ENCODE measurements around the gene DTWD2. TPM values are rescaled to one million over a fixed set of nuclear protein-coding genes. Genes with fewer than 3 reads are reported as not detected.
"Not testable (repeated sequence)": the region's sequence is repeated elsewhere in the genome, so short reads cannot be mapped to it uniquely, and the experiment has no call there.

DTWD2 gene
- total RNA-seq, 3 donors from 2014 or later, result 6.4 to 23.1 (median 14.1) TPM

DNA sequence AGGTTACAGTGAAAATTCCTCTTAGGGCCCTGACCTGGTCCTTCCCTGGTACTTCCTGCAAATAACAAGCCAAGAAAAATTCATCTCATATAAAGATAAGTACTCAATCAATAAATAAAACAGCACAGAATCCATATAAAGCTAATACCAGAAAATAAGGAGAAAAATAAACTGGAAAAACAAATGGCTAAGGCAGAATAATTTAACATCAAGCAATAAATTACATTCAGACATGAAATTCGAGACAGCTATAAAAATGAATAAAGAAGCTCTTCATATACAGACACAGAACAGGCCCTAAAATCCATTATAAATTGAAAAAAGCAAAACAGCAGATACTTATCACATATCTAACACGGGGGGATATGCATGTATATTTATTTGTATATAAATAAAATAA lies 99.2 kb downstream of the DTWD2 start:
- TF ChIP-seq, protein P1, sequence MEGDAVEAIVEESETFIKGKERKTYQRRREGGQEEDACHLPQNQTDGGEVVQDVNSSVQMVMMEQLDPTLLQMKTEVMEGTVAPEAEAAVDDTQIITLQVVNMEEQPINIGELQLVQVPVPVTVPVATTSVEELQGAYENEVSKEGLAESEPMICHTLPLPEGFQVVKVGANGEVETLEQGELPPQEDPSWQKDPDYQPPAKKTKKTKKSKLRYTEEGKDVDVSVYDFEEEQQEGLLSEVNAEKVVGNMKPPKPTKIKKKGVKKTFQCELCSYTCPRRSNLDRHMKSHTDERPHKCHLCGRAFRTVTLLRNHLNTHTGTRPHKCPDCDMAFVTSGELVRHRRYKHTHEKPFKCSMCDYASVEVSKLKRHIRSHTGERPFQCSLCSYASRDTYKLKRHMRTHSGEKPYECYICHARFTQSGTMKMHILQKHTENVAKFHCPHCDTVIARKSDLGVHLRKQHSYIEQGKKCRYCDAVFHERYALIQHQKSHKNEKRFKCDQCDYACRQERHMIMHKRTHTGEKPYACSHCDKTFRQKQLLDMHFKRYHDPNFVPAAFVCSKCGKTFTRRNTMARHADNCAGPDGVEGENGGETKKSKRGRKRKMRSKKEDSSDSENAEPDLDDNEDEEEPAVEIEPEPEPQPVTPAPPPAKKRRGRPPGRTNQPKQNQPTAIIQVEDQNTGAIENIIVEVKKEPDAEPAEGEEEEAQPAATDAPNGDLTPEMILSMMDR (IDR thresholded peaks at IDR 0.05), result no peak
- TF ChIP-seq POLR2AphosphoS5 (IDR thresholded peaks at IDR 0.05), result no peak
- TF ChIP-seq POLR2A (IDR thresholded peaks at IDR 0.05), result no peak
- Histone ChIP-seq H3K9me3 (no peaks in the 10 kb centered on the region), H3K27ac (no peak overlapping the region), H3K4me3 (no peak overlapping the region), H3K4me1 (no peaks in the 10 kb centered on the region), H3K27me3 (no peaks in the 10 kb centered on the region), H3K36me3 (no peaks in the 10 kb centered on the region)
- DNase-seq (ENCODE audit: low spot score in 2 of 2), result no peak
- intact Hi-C loops (cut with DNase I; ENCODE audit: low total_unique reads), result no loop called here

DNA sequence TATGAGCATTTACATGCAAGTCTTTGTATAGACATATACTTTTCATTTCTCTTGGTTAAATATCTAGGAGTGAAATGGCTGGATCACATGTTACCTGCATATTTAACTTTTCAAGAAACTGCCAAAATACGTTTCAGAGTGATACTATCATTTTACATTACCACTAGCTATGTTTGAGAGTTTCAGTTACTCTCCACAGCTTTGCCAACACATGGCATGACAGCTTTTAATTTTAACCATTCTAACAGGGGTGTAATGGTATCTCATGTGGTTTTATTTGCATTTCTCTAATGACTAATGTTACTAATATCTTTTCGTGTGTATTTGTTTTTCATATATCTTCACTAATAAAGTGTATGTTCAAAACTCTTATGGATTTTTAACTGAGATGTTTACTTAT lies 99.8 kb downstream of the DTWD2 start:
- Histone ChIP-seq H3K4me1 (no peaks in the 10 kb centered on the region), H3K36me3 (no peaks in the 10 kb centered on the region), H3K27ac (no peak overlapping the region), H3K9me3 (no peaks in the 10 kb centered on the region), H3K4me3 (no peak overlapping the region), H3K27me3 (no peaks in the 10 kb centered on the region)
- no peak for TF ChIP-seq POLR2A (IDR thresholded peaks at IDR 0.05)
- TF ChIP-seq, protein P1 (IDR thresholded peaks at IDR 0.05), result no peak
- intact Hi-C loops (cut with DNase I; ENCODE audit: low total_unique reads), result no loop called here
- no peak for DNase-seq (ENCODE audit: low spot score in 2 of 2)

DNA sequence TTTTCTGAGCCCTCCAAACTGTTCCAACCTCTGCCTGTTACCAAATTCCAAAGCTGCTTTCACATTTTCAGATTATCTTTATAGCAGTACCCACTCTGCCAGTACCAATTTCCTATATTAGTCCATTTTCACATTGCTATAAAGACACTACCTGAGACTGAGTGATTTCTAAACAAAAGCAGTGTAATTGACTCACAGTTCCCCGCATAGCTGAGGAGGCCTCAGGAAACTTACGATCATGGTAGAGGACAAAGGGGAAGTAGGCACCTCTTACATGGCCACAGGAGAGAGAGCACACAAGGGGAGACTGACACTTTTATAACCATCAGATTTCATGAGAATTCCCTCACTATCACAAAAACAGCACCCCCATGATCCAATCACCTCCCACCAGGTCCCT lies 105.0 kb downstream of the DTWD2 start:
- H3K27ac ChIP-seq, result no peak overlapping the region
- TF ChIP-seq POLR2AphosphoS5 (IDR thresholded peaks at IDR 0.05) (no peak), POLR2A (IDR thresholded peaks at IDR 0.05) (no peak)
- TF ChIP-seq, protein P1 (IDR thresholded peaks at IDR 0.05), result no peak
- no peak for DNase-seq (ENCODE audit: low spot score in 2 of 2)
- peaks cover under 1 to 10% of the 10 kb centered on the region in 2 donors for H3K9me3 ChIP-seq
- no peaks in the 10 kb centered on the region for H3K4me1 ChIP-seq
- no peak overlapping the region for H3K4me3 ChIP-seq
- intact Hi-C loops (cut with DNase I; ENCODE audit: low total_unique reads), result no loop called here
- H3K27me3 ChIP-seq, result no peaks in the 10 kb centered on the region
- H3K36me3 ChIP-seq, result no peaks in the 10 kb centered on the region

DNA sequence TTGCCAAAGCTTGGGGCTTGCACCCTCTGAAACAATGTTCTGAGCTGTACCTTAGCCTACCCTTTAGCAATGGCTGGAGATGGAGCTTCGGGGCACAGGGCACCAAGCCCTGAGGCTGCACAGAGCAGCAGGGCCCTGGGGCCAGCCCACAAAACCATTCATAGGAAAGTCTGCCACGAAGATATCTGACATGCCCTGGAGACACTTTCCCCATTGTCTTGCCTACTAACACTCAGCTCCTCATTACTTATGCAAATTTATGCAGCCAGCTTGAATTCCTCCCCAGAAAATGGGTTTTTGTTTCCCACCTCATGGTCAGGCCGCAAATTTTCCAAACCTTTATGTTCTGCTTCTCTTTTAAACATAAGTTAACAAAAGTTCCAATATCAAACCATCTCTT lies 105.7 kb downstream of the DTWD2 start:
- no peak overlapping the region for H3K27ac ChIP-seq
- intact Hi-C loops (cut with DNase I; ENCODE audit: low total_unique reads), result no loop called here
- TF ChIP-seq, protein P1 (IDR thresholded peaks at IDR 0.05), result no peak
- no peak for TF ChIP-seq POLR2AphosphoS5 (IDR thresholded peaks at IDR 0.05)
- no peak for TF ChIP-seq POLR2A (IDR thresholded peaks at IDR 0.05)
- no peaks in the 10 kb centered on the region for H3K36me3 ChIP-seq
- peaks cover 7 to 17% of the 10 kb centered on the region in 2 donors for H3K9me3 ChIP-seq
- no peak for DNase-seq (ENCODE audit: low spot score in 2 of 2)
- H3K4me3 ChIP-seq, result no peak overlapping the region
- no peaks in the 10 kb centered on the region for H3K4me1 ChIP-seq
- no peaks in the 10 kb centered on the region for H3K27me3 ChIP-seq

DNA sequence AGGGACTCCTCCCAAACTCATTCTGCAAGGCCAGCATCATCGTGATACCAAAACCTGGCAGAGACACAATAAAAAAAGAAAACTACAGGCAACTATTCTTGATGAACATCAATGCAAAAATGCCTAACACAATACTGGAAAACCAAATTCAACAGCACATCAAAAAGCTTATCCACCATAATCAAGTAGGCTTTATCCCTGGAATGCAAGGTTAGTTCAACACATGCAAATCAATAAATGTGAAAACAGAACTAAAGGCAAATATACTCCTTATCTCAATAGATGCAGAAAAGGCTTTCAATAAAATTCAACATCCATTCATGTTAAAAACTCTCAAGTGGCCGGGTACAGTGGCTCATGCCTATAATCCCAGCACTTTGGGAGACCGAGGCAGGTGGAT lies 111.5 kb downstream of the DTWD2 start:
- H3K27me3 ChIP-seq; H3K4me3 ChIP-seq; H3K36me3 ChIP-seq; H3K27ac ChIP-seq; DNase-seq (ENCODE audit: low spot score in 2 of 2); intact Hi-C loops (cut with DNase I; ENCODE audit: low total_unique reads); H3K4me1 ChIP-seq: not testable (repeated sequence)
- H3K9me3 ChIP-seq, result peaks cover 35 to 46% of the 10 kb centered on the region in 2 donors

DNA sequence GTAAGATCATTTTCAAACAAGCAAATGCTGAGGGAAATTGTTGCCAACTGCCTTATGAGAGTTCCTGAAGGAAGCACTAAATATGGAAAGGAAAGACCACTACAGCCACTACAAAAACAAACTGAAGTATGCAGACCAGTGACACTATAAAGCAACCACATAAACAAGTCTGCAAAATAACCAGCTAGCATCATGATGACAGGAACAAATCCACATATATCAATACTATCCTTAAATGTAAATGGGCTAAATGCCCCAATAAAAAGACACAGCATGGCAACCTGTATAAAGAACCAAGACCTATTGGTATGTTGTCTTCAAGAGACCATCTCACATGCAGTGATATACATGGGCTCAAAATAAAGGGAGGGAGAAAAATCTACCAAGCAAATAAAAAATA lies 113.2 kb downstream of the DTWD2 start:
- no peak for TF ChIP-seq POLR2AphosphoS5 (IDR thresholded peaks at IDR 0.05)
- TF ChIP-seq POLR2A (IDR thresholded peaks at IDR 0.05), result no peak
- TF ChIP-seq, protein P1 (IDR thresholded peaks at IDR 0.05), result no peak

More for the DNA sequence above, 113.2 kb downstream of the DTWD2 start:
- Histone ChIP-seq H3K4me1 (no peaks in the 10 kb centered on the region), H3K9me3 (peaks cover 35 to 46% of the 10 kb centered on the region in 2 donors), H3K27me3 (no peaks in the 10 kb centered on the region), H3K36me3 (no peaks in the 10 kb centered on the region), H3K27ac (no peak overlapping the region), H3K4me3 (no peak overlapping the region)
- DNase-seq (ENCODE audit: low spot score in 2 of 2), result no peak
- intact Hi-C loops (cut with DNase I; ENCODE audit: low total_unique reads), result no loop called here
